Stomach (tissue), 4 donors: ENCODE data around the gene GTF2A1L.

ENCODE experiments used
- EP300 ChIP-seq: sonication (generic); formaldehyde crosslinking; IDR thresholded peaks from one replicate; pipeline ENCODE4 v1.6.1; 2017; ENCODE audit warnings: antibody characterized with exemption
- POLR2A ChIP-seq, 4 donors: fragments of 450-650 bp; IDR thresholded peaks; one replicate each; pipeline ENCODE4 v1.6.1; 2016; ENCODE audit warnings: antibody characterized with exemption in 4 of 4, control low read depth in 2 of 4, mild to moderate bottlenecking in 1 of 4, moderate library complexity in 1 of 4
- TF ChIP-seq, protein P1 (sequence below), 7 experiments: fragments of 450-650 bp in 4 of 7; fragments of 200-600 bp in 3 of 7; sonication (generic) in 3 of 7; IDR thresholded peaks; one replicate each; pipeline ENCODE4 v1.5.1; 2016 to 2019; ENCODE audit warnings: antibody characterized with exemption in 7 of 7, control low read depth in 2 of 7, mild to moderate bottlenecking in 1 of 7

DNA sequence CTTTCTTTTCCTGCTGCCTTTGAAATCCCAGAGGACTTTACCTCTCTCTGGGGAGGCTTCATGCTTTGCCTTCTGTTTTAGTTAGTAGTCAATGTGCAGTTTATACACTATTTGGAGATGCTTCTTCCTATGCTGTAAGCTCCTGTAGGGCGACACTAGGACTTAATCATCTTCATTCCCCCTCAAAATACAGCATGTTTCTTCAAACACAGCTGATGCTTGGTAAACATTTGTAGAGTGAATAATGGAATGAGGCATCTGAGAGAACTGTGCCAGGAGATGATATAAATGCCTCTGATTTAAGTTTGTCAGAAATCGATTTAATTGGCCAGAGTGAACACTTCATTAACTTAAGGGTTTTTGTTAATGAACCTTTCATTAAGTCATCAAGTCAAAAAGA is 94.5 kb downstream of the GTF2A1L start:
- TF ChIP-seq EP300 (no peak), POLR2A (IDR thresholded peaks at IDR 0.05) (no peak)
- TF ChIP-seq, protein P1, sequence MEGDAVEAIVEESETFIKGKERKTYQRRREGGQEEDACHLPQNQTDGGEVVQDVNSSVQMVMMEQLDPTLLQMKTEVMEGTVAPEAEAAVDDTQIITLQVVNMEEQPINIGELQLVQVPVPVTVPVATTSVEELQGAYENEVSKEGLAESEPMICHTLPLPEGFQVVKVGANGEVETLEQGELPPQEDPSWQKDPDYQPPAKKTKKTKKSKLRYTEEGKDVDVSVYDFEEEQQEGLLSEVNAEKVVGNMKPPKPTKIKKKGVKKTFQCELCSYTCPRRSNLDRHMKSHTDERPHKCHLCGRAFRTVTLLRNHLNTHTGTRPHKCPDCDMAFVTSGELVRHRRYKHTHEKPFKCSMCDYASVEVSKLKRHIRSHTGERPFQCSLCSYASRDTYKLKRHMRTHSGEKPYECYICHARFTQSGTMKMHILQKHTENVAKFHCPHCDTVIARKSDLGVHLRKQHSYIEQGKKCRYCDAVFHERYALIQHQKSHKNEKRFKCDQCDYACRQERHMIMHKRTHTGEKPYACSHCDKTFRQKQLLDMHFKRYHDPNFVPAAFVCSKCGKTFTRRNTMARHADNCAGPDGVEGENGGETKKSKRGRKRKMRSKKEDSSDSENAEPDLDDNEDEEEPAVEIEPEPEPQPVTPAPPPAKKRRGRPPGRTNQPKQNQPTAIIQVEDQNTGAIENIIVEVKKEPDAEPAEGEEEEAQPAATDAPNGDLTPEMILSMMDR (IDR thresholded peaks at IDR 0.05) = no peak
